Gastroesophageal sphincter (tissue), 4 donors: ENCODE results near the gene LSS. TPM values are rescaled to one million over a fixed set of nuclear protein-coding genes. Genes with fewer than 3 reads are reported as not detected.

ENCODE experiments used
- ATAC-seq: fragments of 150-250 bp; one replicate; pipeline ENCODE4 v1.9.1; 2016; ENCODE audit warnings: mild to moderate bottlenecking, moderate library complexity
- H3K27ac ChIP-seq, 4 donors: fragments of 200-600 bp; sonication (generic) in 3 of 4; 1 replicate in 3 of 4; 2 replicates in 1 of 4; pipeline ENCODE4 v1.5.1; 2016 to 2019
- H3K27me3 ChIP-seq: fragments of 200-600 bp; sonication (generic); one replicate; pipeline ENCODE4 v1.5.1; 2019
- H3K36me3 ChIP-seq, 2 donors: fragments of 200-600 bp; sonication (generic); one replicate each; pipeline ENCODE4 v1.5.1; 2019; ENCODE audit warnings: control low read depth in 1 of 2
- H3K4me1 ChIP-seq, 3 donors: fragments of 200-600 bp; sonication (generic); 1 replicate in 2 of 3; 2 replicates in 1 of 3; pipeline ENCODE4 v1.5.1; 2016 to 2019; ENCODE audit warnings: control low read depth in 2 of 3
- H3K4me3 ChIP-seq, 2 donors: fragments of 200-600 bp; sonication (generic); one replicate each; pipeline ENCODE4 v1.5.1; 2019; ENCODE audit warnings: mild to moderate bottlenecking in 1 of 2, moderate library complexity in 1 of 2
- H3K9me3 ChIP-seq, 3 donors: fragments of 200-600 bp; sonication (generic); one replicate each; pipeline ENCODE4 v1.5.1; 2017 to 2019; ENCODE audit warnings: control low read depth in 2 of 3
- EP300 ChIP-seq: sonication (generic); formaldehyde crosslinking; IDR thresholded peaks from one replicate; pipeline ENCODE4 v1.6.1; 2017; ENCODE audit warnings: antibody characterized with exemption, mild to moderate bottlenecking
- POLR2A ChIP-seq, 2 donors: fragments of 450-650 bp; IDR thresholded peaks; one replicate each; pipeline ENCODE4 v1.6.1; 2017; ENCODE audit warnings: antibody characterized with exemption in 2 of 2, mild to moderate bottlenecking in 2 of 2, moderate library complexity in 1 of 2
- POLR2AphosphoS5 ChIP-seq: sonication (generic); formaldehyde crosslinking; IDR thresholded peaks from one replicate; pipeline ENCODE4 v1.6.1; 2017; ENCODE audit warnings: antibody characterized with exemption
- WGBS, 2 donors: methylation state at CpG; one replicate each; pipeline ENCODE4 v1.1.5; 2018; ENCODE audit warnings: low coverage in 1 of 2; 5-methylcytosine and 5-hydroxymethylcytosine counted together
- total RNA-seq, 4 donors: library from RNA; depleted of rRNA; stranded (reverse); fragments of >200 nt; gene quantifications; one replicate each; pipeline ENCODE4 v1.1.0, GENCODE V29; 2016
- TF ChIP-seq, protein P1 (sequence below), 4 experiments: fragments of 200-600 bp in 2 of 4; fragments of 450-650 bp in 2 of 4; sonication (generic) in 1 of 4; IDR thresholded peaks; one replicate each; pipeline ENCODE4 v1.5.1; 2017 to 2019; ENCODE audit warnings: antibody characterized with exemption in 4 of 4, mild to moderate bottlenecking in 2 of 4, moderate library complexity in 2 of 4

LSS gene
- total RNA-seq, 4 donors from 2014 or later = 57.7 to 104 (median 85.7) TPM

DNA sequence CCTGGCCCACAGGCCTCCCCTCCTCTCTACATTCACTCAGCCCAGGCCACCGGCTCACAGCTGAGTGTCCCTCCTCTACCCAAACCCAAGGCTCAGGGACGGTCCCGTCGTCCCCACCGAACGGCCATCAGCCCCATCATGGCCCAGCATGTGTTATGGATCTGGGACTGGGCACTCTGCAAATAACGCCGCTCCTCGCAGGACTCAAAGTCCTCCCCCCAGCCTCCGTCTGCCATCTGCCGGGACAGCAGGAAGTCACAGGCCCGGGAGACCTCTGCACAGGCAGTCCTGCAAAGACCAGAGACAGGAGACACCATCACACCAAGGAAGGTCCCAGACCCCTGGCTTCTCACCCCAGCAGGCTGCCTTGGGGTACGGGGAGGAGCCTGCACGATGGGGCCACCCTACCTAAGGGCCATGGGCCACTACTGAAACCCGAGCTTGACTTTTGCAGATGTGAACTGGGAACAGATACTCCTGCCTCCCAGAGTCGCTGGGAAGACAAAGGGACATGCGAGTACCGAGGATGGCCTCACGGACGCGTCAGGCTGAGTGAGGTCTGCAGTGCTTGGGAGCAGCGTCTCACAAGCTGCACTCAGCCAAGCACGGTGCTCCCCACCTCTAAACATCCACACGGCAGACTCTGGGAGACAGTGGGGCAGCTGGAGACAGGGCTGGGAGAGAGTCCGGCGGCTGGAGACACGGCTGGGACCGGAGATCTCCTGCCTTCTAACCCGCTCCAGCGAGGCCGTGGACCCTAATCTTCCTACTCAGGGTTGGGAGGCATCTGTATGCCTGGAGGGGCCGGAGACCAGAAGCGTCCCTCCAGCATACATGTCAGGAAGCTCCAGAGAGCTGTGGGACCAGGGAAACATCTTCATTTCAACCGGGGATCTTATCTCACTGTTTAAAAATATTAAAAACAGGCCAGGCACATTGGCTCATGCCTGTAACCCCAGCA lies 33.9 kb downstream of the LSS start:
- 98% methylated on average over 7 of the region's 34 CpGs; no CpG with 5 or more reads in 1 of the 2 donors for WGBS, 2 donors
- H3K36me3 ChIP-seq = peaks cover 0 to 100% of the 10 kb centered on the region in 2 donors
- no peak for TF ChIP-seq POLR2AphosphoS5
- TF ChIP-seq, protein P1, sequence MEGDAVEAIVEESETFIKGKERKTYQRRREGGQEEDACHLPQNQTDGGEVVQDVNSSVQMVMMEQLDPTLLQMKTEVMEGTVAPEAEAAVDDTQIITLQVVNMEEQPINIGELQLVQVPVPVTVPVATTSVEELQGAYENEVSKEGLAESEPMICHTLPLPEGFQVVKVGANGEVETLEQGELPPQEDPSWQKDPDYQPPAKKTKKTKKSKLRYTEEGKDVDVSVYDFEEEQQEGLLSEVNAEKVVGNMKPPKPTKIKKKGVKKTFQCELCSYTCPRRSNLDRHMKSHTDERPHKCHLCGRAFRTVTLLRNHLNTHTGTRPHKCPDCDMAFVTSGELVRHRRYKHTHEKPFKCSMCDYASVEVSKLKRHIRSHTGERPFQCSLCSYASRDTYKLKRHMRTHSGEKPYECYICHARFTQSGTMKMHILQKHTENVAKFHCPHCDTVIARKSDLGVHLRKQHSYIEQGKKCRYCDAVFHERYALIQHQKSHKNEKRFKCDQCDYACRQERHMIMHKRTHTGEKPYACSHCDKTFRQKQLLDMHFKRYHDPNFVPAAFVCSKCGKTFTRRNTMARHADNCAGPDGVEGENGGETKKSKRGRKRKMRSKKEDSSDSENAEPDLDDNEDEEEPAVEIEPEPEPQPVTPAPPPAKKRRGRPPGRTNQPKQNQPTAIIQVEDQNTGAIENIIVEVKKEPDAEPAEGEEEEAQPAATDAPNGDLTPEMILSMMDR (IDR thresholded peaks at IDR 0.05) = no peak
- no peak for TF ChIP-seq EP300
- no peak for TF ChIP-seq POLR2A (IDR thresholded peaks at IDR 0.05)
- H3K9me3 ChIP-seq = no peaks in the 10 kb centered on the region
- peaks cover 0 to 21% (median 0%) of the 10 kb centered on the region in 3 donors for H3K4me1 ChIP-seq
- no peak for ATAC-seq
- no peak overlapping the region for H3K27ac ChIP-seq
- no peak overlapping the region for H3K4me3 ChIP-seq
- H3K27me3 ChIP-seq = no peaks in the 10 kb centered on the region

DNA sequence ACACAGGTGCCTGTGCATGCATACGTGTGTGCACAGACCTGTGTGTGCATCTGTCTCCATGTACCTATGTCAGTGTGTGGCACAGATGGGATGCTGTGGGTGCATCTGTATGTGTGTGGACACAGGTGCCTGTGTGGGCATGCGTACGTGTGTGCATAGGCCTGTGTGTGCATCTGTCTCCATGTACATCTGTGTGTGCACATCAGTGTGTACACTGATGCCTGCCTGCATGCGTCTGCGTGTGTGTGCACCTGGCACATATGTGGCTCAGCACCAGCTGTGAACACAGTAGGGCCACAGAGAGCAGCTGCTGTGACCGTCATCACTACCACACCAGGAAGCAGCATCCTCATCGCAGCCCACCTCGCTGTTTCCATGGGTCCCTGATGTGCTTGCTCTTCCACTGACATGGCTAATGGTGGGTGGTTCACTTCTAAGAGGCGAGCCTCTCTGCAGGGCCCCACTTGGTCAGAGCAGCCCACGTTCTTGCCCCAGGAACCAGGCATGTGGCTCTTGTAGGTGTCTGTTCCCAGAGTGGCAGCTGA lies 34.7 kb downstream of the LSS start:
- TF ChIP-seq POLR2AphosphoS5 (no peak), EP300 (no peak), POLR2A (IDR thresholded peaks at IDR 0.05) (no peak)
- TF ChIP-seq, protein P1 (IDR thresholded peaks at IDR 0.05) = no peak
- WGBS, 2 donors = 100% methylated on average over 1 of the region's 10 CpGs; no CpG with 5 or more reads in 1 of the 2 donors
- Histone ChIP-seq H3K9me3 (no peaks in the 10 kb centered on the region), H3K4me1 (peaks cover 0 to 29% (median 5%) of the 10 kb centered on the region in 3 donors), H3K27ac (no peak overlapping the region), H3K27me3 (no peaks in the 10 kb centered on the region), H3K36me3 (peaks cover 0 to 98% of the 10 kb centered on the region in 2 donors), H3K4me3 (no peak overlapping the region)
- ATAC-seq = no peak

DNA sequence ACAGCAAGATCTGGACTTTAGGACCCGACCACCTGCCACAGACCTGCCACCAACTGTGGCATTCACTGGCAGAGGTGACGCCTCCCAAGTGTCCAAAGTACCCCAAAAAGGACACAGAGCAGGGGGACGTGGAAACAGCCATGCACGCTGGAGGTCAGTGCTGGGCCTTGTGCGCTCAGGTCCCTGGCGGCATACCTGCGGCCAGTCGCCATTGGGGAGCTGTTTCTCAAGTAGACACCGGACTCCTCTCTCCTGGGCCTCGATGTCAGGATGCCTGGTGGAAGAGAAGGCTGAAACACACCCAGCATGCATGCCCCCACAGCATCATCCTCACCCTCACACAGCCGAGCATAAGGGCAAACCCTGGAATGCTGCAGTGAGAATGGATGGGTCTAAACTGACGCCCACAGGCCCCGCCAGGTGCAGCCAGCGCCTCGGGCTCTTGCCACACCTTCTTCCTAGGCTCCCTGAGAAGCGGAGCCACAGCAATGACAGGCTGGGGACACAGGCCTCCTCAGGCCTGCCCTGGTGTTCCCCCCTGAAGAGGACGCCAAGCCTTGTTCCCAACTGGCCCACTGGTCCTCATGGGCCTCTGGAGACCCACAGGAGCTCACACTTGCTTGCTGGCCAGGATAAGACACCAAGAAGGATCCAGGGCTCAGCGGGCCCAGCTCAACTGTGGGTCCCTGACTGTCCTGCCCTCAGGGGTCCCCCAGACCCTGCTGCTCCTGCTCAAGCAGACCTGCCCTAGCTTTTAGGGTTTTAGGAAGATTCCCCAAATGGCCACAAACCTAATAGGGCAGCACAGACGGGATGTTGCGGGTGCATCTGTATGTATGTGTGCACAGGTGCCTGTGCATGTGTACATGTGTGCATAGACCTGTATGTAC lies 36.6 kb downstream of the LSS start:
- Histone ChIP-seq H3K4me3 (no peak overlapping the region), H3K27me3 (no peaks in the 10 kb centered on the region), H3K4me1 (peaks cover 0 to 42% (median 6%) of the 10 kb centered on the region in 3 donors), H3K36me3 (peaks cover 0 to 81% of the 10 kb centered on the region in 2 donors), H3K9me3 (no peaks in the 10 kb centered on the region), H3K27ac (peak overlapping the region in 1 of 4 donors; percentile 79)
- TF ChIP-seq EP300 (no peak), POLR2AphosphoS5 (no peak), POLR2A (IDR thresholded peaks at IDR 0.05) (no peak)
- TF ChIP-seq, protein P1 (IDR thresholded peaks at IDR 0.05) = no peak
- ATAC-seq = no peak
- 92% methylated on average over 2 of the region's 20 CpGs for WGBS, 2 donors

DNA sequence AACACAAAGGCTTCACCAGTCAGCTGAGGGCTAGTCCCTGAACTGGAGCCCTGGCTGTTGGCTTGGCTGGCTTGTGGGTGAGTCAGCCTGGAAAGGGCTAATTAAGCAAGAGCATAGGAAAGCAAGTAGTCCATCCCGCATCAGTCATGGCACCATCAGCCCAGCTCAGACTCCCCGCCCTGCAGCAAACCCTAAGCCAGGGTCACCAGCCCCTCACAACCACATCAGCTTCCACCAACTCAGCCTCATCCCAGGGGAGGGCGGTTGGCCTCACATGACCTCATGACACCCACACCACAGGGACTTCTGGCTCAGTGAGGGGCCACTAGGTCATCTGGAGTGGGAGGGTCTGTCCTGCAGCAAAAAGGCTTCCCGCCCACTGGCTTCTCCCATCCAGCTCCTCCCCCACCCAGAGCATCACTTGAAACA lies 37.3 kb downstream of the LSS start:
- peak overlapping the region in 2 of 4 donors; percentile 51 to 79 for H3K27ac ChIP-seq
- 100% methylated on average over 1 of the region's 4 CpGs; no CpG with 5 or more reads in 1 of the 2 donors for WGBS, 2 donors
- H3K36me3 ChIP-seq = peaks cover 0 to 74% of the 10 kb centered on the region in 2 donors
- H3K27me3 ChIP-seq = no peaks in the 10 kb centered on the region
- peak; percentile 78 for ATAC-seq
- H3K9me3 ChIP-seq = no peaks in the 10 kb centered on the region
- TF ChIP-seq EP300 (no peak), POLR2AphosphoS5 (no peak), POLR2A (IDR thresholded peaks at IDR 0.05) (no peak)
- TF ChIP-seq, protein P1 (IDR thresholded peaks at IDR 0.05) = no peak
- H3K4me1 ChIP-seq = peaks cover 0 to 42% (median 6%) of the 10 kb centered on the region in 3 donors
- H3K4me3 ChIP-seq = no peak overlapping the region
